Vagina (tissue), 2 donors: ENCODE data around the gene PCNX2. TPM values are rescaled to one million over a fixed set of nuclear protein-coding genes. Genes with fewer than 3 reads are reported as not detected.

Experiments used
- DNase-seq, 2 donors: peaks; one replicate each; pipeline ENCODE4 v3.0.0-alpha.2; 2017; ENCODE audit errors: extremely low spot score in 2 of 2
- H3K27ac ChIP-seq: fragments of 200-600 bp; sonication (generic); one replicate; pipeline ENCODE4 v1.5.1; 2019
- H3K27me3 ChIP-seq: fragments of 200-600 bp; sonication (generic); one replicate; pipeline ENCODE4 v1.5.1; 2019
- H3K36me3 ChIP-seq, 2 donors: fragments of 200-600 bp; sonication (generic); one replicate each; pipeline ENCODE4 v1.5.1; 2017 to 2019
- H3K4me1 ChIP-seq: fragments of 200-600 bp; sonication (generic); one replicate; pipeline ENCODE4 v1.5.1; 2019
- H3K4me3 ChIP-seq, 2 donors: fragments of 200-600 bp; sonication (generic); 1 replicate in 1 of 2; 2 replicates in 1 of 2; pipeline ENCODE4 v1.5.1; 2016 to 2019
- H3K9me3 ChIP-seq: fragments of 200-600 bp; sonication (generic); one replicate; pipeline ENCODE4 v1.5.1; 2019
- CTCF ChIP-seq, 3 experiments: fragments of 450-650 bp in 2 of 3; fragments of 200-600 bp in 1 of 3; sonication (generic) in 1 of 3; IDR thresholded peaks; one replicate each; pipeline ENCODE4 v1.5.1; 2017 to 2019; ENCODE audit warnings: antibody characterized with exemption in 3 of 3, mild to moderate bottlenecking in 2 of 3, moderate library complexity in 2 of 3
- POLR2A ChIP-seq, 2 donors: fragments of 450-650 bp; IDR thresholded peaks; one replicate each; pipeline ENCODE4 v1.6.1; 2017; ENCODE audit warnings: antibody characterized with exemption in 2 of 2, mild to moderate bottlenecking in 2 of 2, moderate library complexity in 2 of 2
- POLR2AphosphoS5 ChIP-seq, 2 donors: sonication (generic); formaldehyde crosslinking; IDR thresholded peaks; one replicate each; pipeline ENCODE4 v1.9.0; 2017; ENCODE audit warnings: antibody characterized with exemption in 2 of 2, mild to moderate bottlenecking in 2 of 2, low read depth in 1 of 2; ENCODE audit not compliant: insufficient read depth in 1 of 2
- intact Hi-C: fragments of 100-400 bp; cut with DNase I; formaldehyde crosslinking; loops from one replicate; pipeline ENCODE4 v1.15.1; 2023
- total RNA-seq: library from RNA; depleted of rRNA; stranded (reverse); fragments of >200 nt; gene quantifications from one replicate; pipeline ENCODE4 v1.2.3, GENCODE V29; 2016

Gene PCNX2
- total RNA-seq, 1 donor from 2014 or later = 29.2 TPM

- Histone ChIP-seq H3K27ac (no peak overlapping the region), H3K4me1 (no peaks in the 10 kb centered on the region), H3K27me3 (no peaks in the 10 kb centered on the region), H3K4me3 (no peak overlapping the region), H3K9me3 (no peaks in the 10 kb centered on the region), H3K36me3 (no peaks in the 10 kb centered on the region)
- DNase-seq = no peak
- intact Hi-C loops = no loop called here
- TF ChIP-seq CTCF (IDR thresholded peaks at IDR 0.05) = no peak
- TF ChIP-seq POLR2AphosphoS5 (IDR thresholded peaks at IDR 0.05; ENCODE audit: insufficient read depth in 1 of 2, low read depth in 1 of 2) = no peak
- no peak for TF ChIP-seq POLR2A (IDR thresholded peaks at IDR 0.05)
These were observed 143.7 kb downstream of the PCNX2 start for GRCh38 chr1:233151861-233152260.

GRCh38 chr1:233144434-233144833, 151.1 kb downstream of the PCNX2 start:
- H3K36me3 ChIP-seq = no peaks in the 10 kb centered on the region
- TF ChIP-seq CTCF (IDR thresholded peaks at IDR 0.05) (no peak), POLR2AphosphoS5 (IDR thresholded peaks at IDR 0.05; ENCODE audit: insufficient read depth in 1 of 2, low read depth in 1 of 2) (no peak), POLR2A (IDR thresholded peaks at IDR 0.05) (no peak)
- H3K4me1 ChIP-seq = no peaks in the 10 kb centered on the region
- H3K27me3 ChIP-seq = no peaks in the 10 kb centered on the region
- no peak overlapping the region for H3K27ac ChIP-seq
- DNase-seq = no peak
- no peak overlapping the region for H3K4me3 ChIP-seq
- intact Hi-C loops = no loop called here
- no peaks in the 10 kb centered on the region for H3K9me3 ChIP-seq

GRCh38 chr1:233143241-233143640, 152.3 kb downstream of the PCNX2 start:
- no peak for DNase-seq
- Histone ChIP-seq H3K4me1 (no peaks in the 10 kb centered on the region), H3K9me3 (no peaks in the 10 kb centered on the region), H3K4me3 (no peak overlapping the region), H3K36me3 (no peaks in the 10 kb centered on the region), H3K27me3 (no peaks in the 10 kb centered on the region), H3K27ac (no peak overlapping the region)
- TF ChIP-seq CTCF (IDR thresholded peaks at IDR 0.05) (no peak), POLR2A (IDR thresholded peaks at IDR 0.05) (no peak), POLR2AphosphoS5 (IDR thresholded peaks at IDR 0.05; ENCODE audit: insufficient read depth in 1 of 2, low read depth in 1 of 2) (no peak)
- intact Hi-C loops = no loop called here

GRCh38 chr1:233140974-233141373, 154.6 kb downstream of the PCNX2 start:
- peak overlapping the region; percentile 48 for H3K27ac ChIP-seq
- H3K36me3 ChIP-seq = no peaks in the 10 kb centered on the region
- no peaks in the 10 kb centered on the region for H3K4me1 ChIP-seq
- DNase-seq = no peak
- H3K4me3 ChIP-seq = no peak overlapping the region
- no peaks in the 10 kb centered on the region for H3K27me3 ChIP-seq
- intact Hi-C loops = no loop called here
- TF ChIP-seq CTCF (IDR thresholded peaks at IDR 0.05) = no peak
- no peak for TF ChIP-seq POLR2AphosphoS5 (IDR thresholded peaks at IDR 0.05; ENCODE audit: insufficient read depth in 1 of 2, low read depth in 1 of 2)
- no peak for TF ChIP-seq POLR2A (IDR thresholded peaks at IDR 0.05)
- H3K9me3 ChIP-seq = no peaks in the 10 kb centered on the region

- Histone ChIP-seq H3K27ac (peak overlapping the region; percentile 48), H3K27me3 (no peaks in the 10 kb centered on the region), H3K4me1 (no peaks in the 10 kb centered on the region), H3K36me3 (no peaks in the 10 kb centered on the region), H3K9me3 (no peaks in the 10 kb centered on the region), H3K4me3 (no peak overlapping the region)
- intact Hi-C loops = no loop called here
- DNase-seq = no peak
- no peak for TF ChIP-seq CTCF (IDR thresholded peaks at IDR 0.05)
- TF ChIP-seq POLR2AphosphoS5 (IDR thresholded peaks at IDR 0.05; ENCODE audit: insufficient read depth in 1 of 2, low read depth in 1 of 2) = no peak
- no peak for TF ChIP-seq POLR2A (IDR thresholded peaks at IDR 0.05)
These were observed 155.0 kb downstream of the PCNX2 start for GRCh38 chr1:233140499-233140898.
